Gastrocnemius medialis (tissue), 4 donors: ENCODE measurements around the gene FCGR3B.
"Not testable (repeated sequence)": the region's sequence is repeated elsewhere in the genome, so short reads cannot be mapped to it uniquely, and the experiment has no call there.

ENCODE experiments used
- POLR2A ChIP-seq, 2 donors: fragments of 450-650 bp; IDR thresholded peaks; one replicate each; pipeline ENCODE4 v1.6.1; 2017; ENCODE audit warnings: antibody characterized with exemption in 2 of 2, mild to moderate bottlenecking in 2 of 2, moderate library complexity in 2 of 2
- TF ChIP-seq, protein P1 (sequence below), 5 experiments: fragments of 450-650 bp in 3 of 5; fragments of 200-600 bp in 2 of 5; sonication (generic) in 2 of 5; IDR thresholded peaks in 4 of 5; conservative IDR thresholded peaks in 1 of 5; 1 replicate in 4 of 5; 2 replicates in 1 of 5; pipeline ENCODE4 v1.5.1; 2016 to 2019; ENCODE audit warnings: antibody characterized with exemption in 5 of 5, mild to moderate bottlenecking in 3 of 5, moderate library complexity in 3 of 5

DNA sequence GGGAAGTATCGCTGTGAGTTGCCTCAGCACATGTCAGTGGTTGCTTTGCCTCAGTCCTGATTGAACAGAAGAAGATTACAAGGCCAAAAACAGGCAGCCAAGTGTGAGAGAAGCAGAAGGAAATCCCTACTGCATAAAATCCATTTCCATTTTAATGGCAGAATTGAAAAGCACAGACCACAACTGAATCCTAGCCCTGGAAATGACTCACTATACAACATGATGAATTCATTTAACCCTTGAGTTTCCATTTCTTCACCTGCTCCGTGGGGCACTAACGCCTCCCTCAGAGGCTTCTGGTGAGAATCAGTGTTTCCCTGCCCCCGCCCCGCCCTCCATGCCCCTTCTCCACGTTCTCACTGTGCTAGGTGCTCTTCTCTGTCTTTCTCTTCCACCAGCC is 41.1 kb downstream of the FCGR3B start:
- TF ChIP-seq, protein P1, sequence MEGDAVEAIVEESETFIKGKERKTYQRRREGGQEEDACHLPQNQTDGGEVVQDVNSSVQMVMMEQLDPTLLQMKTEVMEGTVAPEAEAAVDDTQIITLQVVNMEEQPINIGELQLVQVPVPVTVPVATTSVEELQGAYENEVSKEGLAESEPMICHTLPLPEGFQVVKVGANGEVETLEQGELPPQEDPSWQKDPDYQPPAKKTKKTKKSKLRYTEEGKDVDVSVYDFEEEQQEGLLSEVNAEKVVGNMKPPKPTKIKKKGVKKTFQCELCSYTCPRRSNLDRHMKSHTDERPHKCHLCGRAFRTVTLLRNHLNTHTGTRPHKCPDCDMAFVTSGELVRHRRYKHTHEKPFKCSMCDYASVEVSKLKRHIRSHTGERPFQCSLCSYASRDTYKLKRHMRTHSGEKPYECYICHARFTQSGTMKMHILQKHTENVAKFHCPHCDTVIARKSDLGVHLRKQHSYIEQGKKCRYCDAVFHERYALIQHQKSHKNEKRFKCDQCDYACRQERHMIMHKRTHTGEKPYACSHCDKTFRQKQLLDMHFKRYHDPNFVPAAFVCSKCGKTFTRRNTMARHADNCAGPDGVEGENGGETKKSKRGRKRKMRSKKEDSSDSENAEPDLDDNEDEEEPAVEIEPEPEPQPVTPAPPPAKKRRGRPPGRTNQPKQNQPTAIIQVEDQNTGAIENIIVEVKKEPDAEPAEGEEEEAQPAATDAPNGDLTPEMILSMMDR (IDR thresholded peaks at IDR 0.05 in 4 of 5, conservative IDR thresholded peaks at IDR 0.05 in 1 of 5) = not testable (repeated sequence)
- not testable (repeated sequence) for TF ChIP-seq POLR2A (IDR thresholded peaks at IDR 0.05)
